Measurements from ENCODE around the gene TTLL9.
A peak's percentile ranks its signal among the peaks of the same experiment; 100 is the strongest.

The TTLL9 gene

GRCh38 chr20:31951530-31952453, 81.4 kb downstream of the TTLL9 start, which contains the start of gene PDRG1:
Gene PDRG1, minus strand, starts transcription at chr20:31952046. Its CDS starts 85 bp downstream, at chr20:31951961.
- DNase-seq = peak; percentile 97

- DNase-seq = no peak
Measured at GRCh38 chr20:31953556-31954148, 83.2 kb downstream of the TTLL9 start.

GRCh38 chr20:31954500-31954899, 84.1 kb downstream of the TTLL9 start:
- no peak for DNase-seq

- no peak for DNase-seq
Measured at GRCh38 chr20:31956556-31957526, 86.4 kb downstream of the TTLL9 start.

GRCh38 chr20:31962761-31963160, 92.3 kb downstream of the TTLL9 start:
- DNase-seq = no peak

- no peak for DNase-seq
Measured at GRCh38 chr20:31963889-31964288, 93.5 kb downstream of the TTLL9 start.

GRCh38 chr20:31966991-31967655, 96.7 kb downstream of the TTLL9 start:
- DNase-seq = no peak

- DNase-seq = peak; percentile 80
Measured at GRCh38 chr20:31967830-31968249, 97.4 kb downstream of the TTLL9 start, which contains the start of gene XKR7. Gene XKR7, plus strand, starts transcription at chr20:31968151. Its CDS starts 25 bp downstream, at chr20:31968176.

GRCh38 chr20:31968291-31969126, 98.1 kb downstream of the TTLL9 start:
- peak; percentile 53 for DNase-seq

- no peak for DNase-seq
Measured at GRCh38 chr20:31969991-31970390, 99.6 kb downstream of the TTLL9 start.

GRCh38 chr20:31972471-31973021, 102.1 kb downstream of the TTLL9 start:
- no peak for DNase-seq

GRCh38 chr20:31974296-31974695, 103.9 kb downstream of the TTLL9 start:
- no peak for DNase-seq

GRCh38 chr20:31974951-31975487, 104.6 kb downstream of the TTLL9 start:
- no peak for DNase-seq

- DNase-seq = no peak
Measured at GRCh38 chr20:31975874-31976273, 105.4 kb downstream of the TTLL9 start.

GRCh38 chr20:31977080-31977479, 106.6 kb downstream of the TTLL9 start:
- no peak for DNase-seq

- no peak for DNase-seq
Measured at GRCh38 chr20:31979713-31980426, 109.4 kb downstream of the TTLL9 start.

- DNase-seq = no peak
Measured at GRCh38 chr20:31981784-31982183, 111.3 kb downstream of the TTLL9 start.

- no peak for DNase-seq
Measured at GRCh38 chr20:31984981-31985471, 114.6 kb downstream of the TTLL9 start.

GRCh38 chr20:31987744-31988143, 117.3 kb downstream of the TTLL9 start:
- no peak for DNase-seq

Data from NCI-H1105 treated with DMSO at 0.1 percent for 48 hours (cell line).